HG02763 (cell line): Measurements from ENCODE around the gene MDK.

Experiments used
- ATAC-seq: cut with Tn5 transposase; IDR thresholded peaks from one replicate; pipeline ENCODE4 v1.9.1; 2021; ENCODE audit warnings: mild to moderate bottlenecking, moderate library complexity; ENCODE audit not compliant: unreplicated experiment

Gene MDK

GRCh38 chr11:46381048-46381818 lies at the start of gene MDK:
TSS of gene MDK (plus strand) at chr11:46381669. CDS start at chr11:46382058, 389 bp downstream.
- no peak for ATAC-seq

- no peak for ATAC-seq
Observed at GRCh38 chr11:46332093-46332567, 49.3 kb upstream of the MDK start.

- ATAC-seq: no peak
Observed at GRCh38 chr11:46332568-46333393, 48.7 kb upstream of the MDK start.

- no peak for ATAC-seq
Observed at GRCh38 chr11:46333394-46333947, 48.0 kb upstream of the MDK start.

GRCh38 chr11:46334211-46334610 lies 47.3 kb upstream of the MDK start:
- no peak for ATAC-seq

- no peak for ATAC-seq
Observed at GRCh38 chr11:46335271-46335670, 46.2 kb upstream of the MDK start.

GRCh38 chr11:46335890-46336562 lies 45.4 kb upstream of the MDK start:
- ATAC-seq: no peak

GRCh38 chr11:46336563-46337180 lies 44.8 kb upstream of the MDK start:
- ATAC-seq: no peak

- ATAC-seq: no peak
Observed at GRCh38 chr11:46337626-46338345, 43.7 kb upstream of the MDK start.

GRCh38 chr11:46338636-46338987 lies 42.9 kb upstream of the MDK start:
- no peak for ATAC-seq

GRCh38 chr11:46338988-46339666 lies 42.3 kb upstream of the MDK start:
- no peak for ATAC-seq

- no peak for ATAC-seq
Observed at GRCh38 chr11:46339816-46340215, 41.7 kb upstream of the MDK start.

GRCh38 chr11:46341454-46341853 lies 40.0 kb upstream of the MDK start:
- ATAC-seq: no peak

GRCh38 chr11:46342239-46342638 lies 39.2 kb upstream of the MDK start:
- ATAC-seq: no peak

GRCh38 chr11:46343520-46343919 lies 37.9 kb upstream of the MDK start:
- ATAC-seq: no peak

- ATAC-seq: no peak
Observed at GRCh38 chr11:46345131-46345597, 36.3 kb upstream of the MDK start.

- ATAC-seq: no peak
Observed at GRCh38 chr11:46345881-46346484, 35.5 kb upstream of the MDK start.

GRCh38 chr11:46346886-46347636 lies 34.4 kb upstream of the MDK start, which contains the start of gene DGKZ:
TSS of gene DGKZ (plus strand) at chr11:46347463. CDS start at chr11:46347660, 197 bp downstream.
- peak; percentile 64 for ATAC-seq
